Common myeloid progenitor, CD34-positive (primary cell): ENCODE results near the gene COL4A2.

Experiments used
- CTCF ChIA-PET: fragments of 350-600 bp; sonication (Branson Sonifier 250); formaldehyde crosslinking; loops from one replicate; lab custom pipeline; 2021; ENCODE audit warnings: antibody characterized with exemption; lab: Charles Lee
- POLR2A ChIA-PET: fragments of 350-600 bp; sonication (Branson Sonifier 250); formaldehyde crosslinking; loops from one replicate; lab custom pipeline; 2021; ENCODE audit warnings: antibody characterized with exemption; lab: Charles Lee
- DNase-seq, 3 donors: peaks; one replicate each; pipeline versions ENCODE4 v3.0.0 to v3.0.0-alpha.2; 2013
- H3K27ac ChIP-seq, 2 experiments: 1 replicate in 1 of 2; 2 replicates in 1 of 2; pipeline ENCODE4 v1.7.0; 2013; ENCODE audit warnings: inconsistent platforms in 2 of 2, low read length in 2 of 2, mild to moderate bottlenecking in 2 of 2, low read depth in 1 of 2, moderate library complexity in 1 of 2; ENCODE audit not compliant: severe bottlenecking in 2 of 2, insufficient read depth in 1 of 2, poor library complexity in 1 of 2
- H3K27me3 ChIP-seq, 5 experiments: replicated peaks in 2 of 5; 1 replicate in 3 of 5; 2 replicates in 2 of 5; pipeline versions ENCODE4 v1.6.1 to v1.7.0; 2013; ENCODE audit warnings: low read length in 4 of 5, mild to moderate bottlenecking in 2 of 5, moderate library complexity in 2 of 5, inconsistent platforms in 1 of 5; ENCODE audit not compliant: insufficient read depth in 5 of 5, control insufficient read depth in 4 of 5
- H3K36me3 ChIP-seq, 4 experiments: 1 replicate in 2 of 4; 2 replicates in 2 of 4; pipeline versions ENCODE4 v1.6.1 to v1.7.0; 2013; ENCODE audit warnings: low read length in 3 of 4, control low read depth in 1 of 4, mild to moderate bottlenecking in 1 of 4; ENCODE audit not compliant: control insufficient read depth in 4 of 4, insufficient read depth in 4 of 4
- H3K4me1 ChIP-seq, 4 experiments: 1 replicate in 3 of 4; 2 replicates in 1 of 4; pipeline versions ENCODE4 v1.6.1 to v1.7.1; 2013; ENCODE audit warnings: low read length in 3 of 4, mild to moderate bottlenecking in 3 of 4, control low read depth in 1 of 4, inconsistent platforms in 1 of 4, moderate library complexity in 1 of 4; ENCODE audit not compliant: control insufficient read depth in 4 of 4, insufficient read depth in 4 of 4; ENCODE audit errors: control extremely low read depth in 1 of 4
- H3K4me3 ChIP-seq, 7 experiments: 1 replicate in 4 of 7; 2 replicates in 3 of 7; pipeline versions ENCODE4 v1.5.1 to v1.7.0; 2013; ENCODE audit warnings: mild to moderate bottlenecking in 7 of 7, low read length in 6 of 7, moderate library complexity in 6 of 7, inconsistent platforms in 2 of 7, low read depth in 2 of 7, control low read depth in 1 of 7; ENCODE audit not compliant: insufficient read depth in 4 of 7, control insufficient read depth in 1 of 7; ENCODE audit errors: extremely low read depth in 1 of 7
- H3K9me3 ChIP-seq, 5 experiments: 1 replicate in 4 of 5; 2 replicates in 1 of 5; pipeline versions ENCODE4 v1.6.1 to v1.7.1; 2013; ENCODE audit warnings: low read length in 4 of 5, mild to moderate bottlenecking in 2 of 5, inconsistent platforms in 1 of 5, low read depth in 1 of 5, moderate library complexity in 1 of 5; ENCODE audit not compliant: control insufficient read depth in 4 of 5, insufficient read depth in 2 of 5; ENCODE audit errors: control extremely low read depth in 1 of 5
- WGBS: methylation state at CpG from one replicate; pipeline ENCODE4 v1.1.5; 2013; ENCODE audit not compliant: insufficient coverage; 5-methylcytosine and 5-hydroxymethylcytosine counted together

Gene COL4A2

DNA sequence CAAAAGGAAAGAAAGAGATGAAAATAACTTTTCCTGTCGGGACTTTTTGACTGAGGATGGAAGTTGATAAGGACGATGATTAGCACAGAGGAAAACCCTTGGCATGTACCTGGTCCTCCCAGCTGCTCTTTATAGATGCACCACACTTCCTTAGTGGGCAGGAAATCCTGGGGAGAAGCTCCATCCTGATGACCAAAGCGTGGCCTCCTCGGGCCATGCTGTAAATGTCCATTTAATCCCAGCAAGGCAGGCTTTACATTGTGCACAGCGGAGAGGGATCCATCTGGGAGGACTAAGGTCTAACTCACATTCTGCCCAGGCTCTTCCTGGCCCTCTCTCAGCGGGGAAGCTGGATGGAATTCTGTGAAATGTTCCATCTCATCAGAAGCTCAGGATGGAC lies 113.5 kb downstream of the COL4A2 start:
- Histone ChIP-seq H3K9me3 (peaks cover 0 to 4% (median 0%) of the 10 kb centered on the region in 5 experiments), H3K4me3 (no peak overlapping the region), H3K36me3 (no peaks in the 10 kb centered on the region), H3K27ac (no peak overlapping the region), H3K27me3 (peaks cover 15 to 86% (median 60%) of the 10 kb centered on the region in 5 experiments), H3K4me1 (peaks cover 6 to 30% (median 22%) of the 10 kb centered on the region in 4 experiments)
- no peak for DNase-seq
- POLR2A ChIA-PET, result no interaction called here
- WGBS, result 0% methylated on average over 2 of the region's 6 CpGs
- CTCF ChIA-PET, result interaction anchor here (0.6 to 1.0 kb wide), 2 partner anchors 8 to 10 kb away, joined by 3 to 4 read pairs; no protein-coding TSS in a partner anchor

DNA sequence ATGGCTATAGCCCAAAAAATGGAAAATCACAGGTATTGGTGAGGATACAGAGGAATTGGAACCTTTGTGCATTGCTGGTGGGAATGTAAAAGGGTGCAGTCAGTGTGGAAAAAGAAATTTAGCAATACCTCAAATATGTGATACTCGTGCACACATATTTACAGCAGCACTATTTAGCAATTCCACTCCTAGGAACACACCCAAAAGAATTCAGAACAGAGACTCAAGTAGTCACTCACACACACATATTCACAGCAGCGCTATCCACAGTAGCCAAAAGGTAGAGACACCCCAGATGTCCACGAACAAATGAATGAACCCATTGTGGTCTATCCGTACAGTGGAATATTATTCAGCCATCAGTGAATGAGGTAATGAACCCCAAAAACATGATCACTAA lies 114.0 kb downstream of the COL4A2 start:
- Histone ChIP-seq H3K36me3 (no peaks in the 10 kb centered on the region), H3K4me1 (peaks cover 6 to 30% (median 22%) of the 10 kb centered on the region in 4 experiments), H3K4me3 (peak overlapping the region in 1 of 7 experiments; percentile 6), H3K27ac (no peak overlapping the region), H3K27me3 (peaks cover 15 to 86% (median 60%) of the 10 kb centered on the region in 5 experiments), H3K9me3 (peaks cover 0 to 4% (median 0%) of the 10 kb centered on the region in 5 experiments)
- WGBS, result 40% methylated on average over 1 of the region's 4 CpGs
- POLR2A ChIA-PET, result no interaction called here
- no peak for DNase-seq
- CTCF ChIA-PET, result interaction anchor here (1.0 to 1.5 kb wide), 2 partner anchors 9 to 10 kb away, joined by 3 to 4 read pairs; no protein-coding TSS in a partner anchor

GRCh38 chr13:110421696-110422385 lies 114.8 kb downstream of the COL4A2 start:
- CTCF ChIA-PET, result interaction anchor here (0.7 to 1.5 kb wide), 6 partner anchors 9 to 203 kb away, joined by 3 to 6 read pairs (median 3); no protein-coding TSS in a partner anchor
- H3K9me3 ChIP-seq, result peaks cover 0 to 4% (median 0%) of the 10 kb centered on the region in 5 experiments
- peaks cover 6 to 30% (median 22%) of the 10 kb centered on the region in 4 experiments for H3K4me1 ChIP-seq
- peak; percentile 92 to 97 (median 97) for DNase-seq
- no peaks in the 10 kb centered on the region for H3K36me3 ChIP-seq
- peaks cover 13 to 86% (median 61%) of the 10 kb centered on the region in 5 experiments for H3K27me3 ChIP-seq
- 52% methylated on average over 6 of the region's 11 CpGs for WGBS
- peak overlapping the region in 2 of 7 experiments; percentile 10 to 33 for H3K4me3 ChIP-seq
- no peak overlapping the region for H3K27ac ChIP-seq
- POLR2A ChIA-PET, result no interaction called here

DNA sequence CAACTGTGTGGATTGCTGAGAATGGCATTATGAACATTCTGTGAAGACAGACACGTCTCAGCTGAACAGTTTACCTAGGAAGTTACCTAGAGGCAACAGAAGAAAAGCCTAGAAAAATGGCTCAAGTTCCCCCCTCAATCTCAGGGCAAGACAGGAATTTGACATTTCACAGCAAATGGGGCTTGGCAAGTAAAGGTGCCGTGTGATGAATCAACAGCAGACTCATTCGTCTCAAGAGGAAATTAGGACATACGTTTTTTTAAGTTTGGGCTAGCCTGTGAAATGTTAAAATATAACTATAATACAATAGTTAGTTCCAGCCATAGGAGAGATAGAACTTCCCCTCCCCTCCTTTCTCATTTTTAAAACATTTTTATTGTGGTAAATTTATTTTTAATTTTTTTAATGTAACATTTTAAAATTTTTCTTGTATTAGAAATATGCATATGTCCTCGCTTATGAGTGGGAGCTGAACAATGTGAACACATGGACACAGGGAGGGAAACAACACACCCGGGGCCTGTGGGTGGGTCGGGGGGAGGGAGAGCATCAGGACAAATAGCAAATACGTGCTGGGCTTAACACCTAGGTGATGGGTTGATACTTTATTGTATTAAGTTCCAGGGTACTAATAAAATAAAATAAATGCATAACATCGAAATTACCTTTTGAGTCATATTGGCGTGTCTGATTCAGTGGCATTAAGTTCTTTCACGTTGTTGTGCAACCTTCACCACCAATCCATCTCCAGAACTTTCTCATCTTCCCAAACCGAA lies 116.0 kb downstream of the COL4A2 start:
- Histone ChIP-seq H3K27ac (no peak overlapping the region), H3K27me3 (peaks cover 10 to 86% (median 55%) of the 10 kb centered on the region in 5 experiments), H3K36me3 (no peaks in the 10 kb centered on the region), H3K4me1 (peaks cover 6 to 30% (median 22%) of the 10 kb centered on the region in 4 experiments), H3K9me3 (peaks cover 0 to 4% (median 0%) of the 10 kb centered on the region in 5 experiments), H3K4me3 (no peak overlapping the region)
- CTCF ChIA-PET, result interaction anchor here (0.6 to 1.3 kb wide), 4 partner anchors 13 to 204 kb away, joined by 3 to 6 read pairs (median 4); no protein-coding TSS in a partner anchor
- peak in 1 of 3 donors; percentile 26 for DNase-seq
- POLR2A ChIA-PET, result no interaction called here
- 75% methylated on average over 7 of the region's 12 CpGs for WGBS

- peaks cover 0 to 4% (median 0%) of the 10 kb centered on the region in 5 experiments for H3K9me3 ChIP-seq
- no peaks in the 10 kb centered on the region for H3K36me3 ChIP-seq
- WGBS, result 53% methylated on average over 11 of the region's 11 CpGs
- H3K4me3 ChIP-seq, result no peak overlapping the region
- H3K27me3 ChIP-seq, result peaks cover 7 to 87% (median 57%) of the 10 kb centered on the region in 5 experiments
- ChIA-PET POLR2A (no interaction called here), CTCF (interaction anchor here (0.6 to 1.2 kb wide), 2 partner anchors 20 to 118 kb away, joined by 3 read pairs; no protein-coding TSS in a partner anchor)
- DNase-seq, result peak in 2 of 3 donors; percentile 18 to 20
- no peak overlapping the region for H3K27ac ChIP-seq
- peaks cover 6 to 30% (median 22%) of the 10 kb centered on the region in 4 experiments for H3K4me1 ChIP-seq
Observed at GRCh38 chr13:110423689-110424302, 116.7 kb downstream of the COL4A2 start.

- H3K4me1 ChIP-seq, result peaks cover 6 to 29% (median 22%) of the 10 kb centered on the region in 4 experiments
- ChIA-PET POLR2A (interaction anchor here (0.7 kb wide), 1 partner anchor 776 kb away, joined by 3 read pairs; no protein-coding TSS in a partner anchor), CTCF (interaction anchor here (1.2 kb wide), 1 partner anchor 19 kb away, joined by 3 read pairs; no protein-coding TSS in a partner anchor)
- no peaks in the 10 kb centered on the region for H3K36me3 ChIP-seq
- H3K27me3 ChIP-seq, result peaks cover 3 to 87% (median 55%) of the 10 kb centered on the region in 5 experiments
- 85% methylated on average over 25 of the region's 26 CpGs for WGBS
- no peak overlapping the region for H3K27ac ChIP-seq
- H3K9me3 ChIP-seq, result peaks cover 0 to 4% (median 0%) of the 10 kb centered on the region in 5 experiments
- DNase-seq, result no peak
- no peak overlapping the region for H3K4me3 ChIP-seq
Observed at GRCh38 chr13:110424569-110425443, 117.7 kb downstream of the COL4A2 start.
